Motor neuron (in vitro differentiated cells): ENCODE data around the gene TMEM131L. TPM values are rescaled to one million over a fixed set of nuclear protein-coding genes. Genes with fewer than 3 reads are reported as not detected.

ENCODE experiments used
- ATAC-seq, 8 experiments: fragments of 200-7000 bp; cut with Tn5 transposase; replicated peaks in 6 of 8; 2 replicates each; pipeline ENCODE4 v1.8.0; 2021; ENCODE audit warnings: mild to moderate bottlenecking in 8 of 8, moderate library complexity in 8 of 8
- H3K27ac ChIP-seq, 2 donors: fragments of 250-450 bp; sonication (Bioruptor Pico); 2 replicates each; pipeline ENCODE4 v1.9.0; 2021; ENCODE audit warnings: antibody characterized with exemption in 2 of 2, mild to moderate bottlenecking in 2 of 2, moderate library complexity in 1 of 2
- H3K4me1 ChIP-seq, 2 donors: fragments of 250-450 bp; sonication (Bioruptor Pico); replicated peaks in 1 of 2; 2 replicates each; pipeline ENCODE4 v1.6.1; 2021; ENCODE audit warnings: antibody characterized with exemption in 2 of 2, mild to moderate bottlenecking in 2 of 2, moderate library complexity in 1 of 2
- H3K4me3 ChIP-seq, 5 donors: fragments of 250-450 bp; sonication (Bioruptor Pico); 2 replicates each; pipeline ENCODE4 v1.9.0; 2021; ENCODE audit warnings: antibody characterized with exemption in 5 of 5, mild to moderate bottlenecking in 5 of 5, moderate library complexity in 4 of 5
- WGBS, 10 experiments: fragments of 450-650 bp; shearing (Covaris generic); methylation state at CpG; one replicate each; pipeline ENCODE4 v1.0.0; 2022; 5-methylcytosine and 5-hydroxymethylcytosine counted together
- in situ Hi-C, 9 experiments: fragments of 400-800 bp; cut with MboI; loops; one replicate each; pipeline ENCODE4 v1.15.0; 2021; ENCODE audit warnings: low sequenced_read_pairs in 9 of 9, low pct_unique_long_range_greater_than_20kb in 2 of 9; ENCODE audit not compliant: unreplicated experiment in 9 of 9
- total RNA-seq, 8 experiments: library from RNA; unstranded; fragments of 300-600 nt; gene quantifications; 2 replicates each; pipeline versions ENCODE4 v1.2.3 to v1.2.4, GENCODE V29; 2022

TMEM131L gene
- total RNA-seq, 8 experiments from 2014 or later: 2.0 to 47.7 (median 8.5) TPM

- peaks cover 11 to 20% of the 10 kb centered on the region in 2 donors for H3K4me1 ChIP-seq
- peak; percentile 43 to 80 (median 65) for ATAC-seq
- no peak overlapping the region for H3K4me3 ChIP-seq
- in situ Hi-C loops: no loop called here
- 63 to 100% (median 75%) methylated on average over 2 to 5 of the region's 14 CpGs; no CpG with 5 or more reads in 5 of the 10 experiments for WGBS, 10 experiments
- H3K27ac ChIP-seq: no peak overlapping the region
Measured at GRCh38 chr4:153486281-153487151, 20.4 kb downstream of the TMEM131L start.

- in situ Hi-C loops: no loop called here
- no peak overlapping the region for H3K4me3 ChIP-seq
- 53 to 94% (median 62%) methylated on average over 2 to 7 of the region's 24 CpGs; no CpG with 5 or more reads in 7 of the 10 experiments for WGBS, 10 experiments
- H3K4me1 ChIP-seq: peaks cover 11 to 20% of the 10 kb centered on the region in 2 donors
- H3K27ac ChIP-seq: peak overlapping the region in 1 of 2 donors; percentile 36
- peak in 5 of 8 experiments; percentile 2 to 31 (median 19) for ATAC-seq
Measured at GRCh38 chr4:153488006-153488891, 22.1 kb downstream of the TMEM131L start.

- no peak overlapping the region for H3K4me3 ChIP-seq
- no peak for ATAC-seq
- no peak overlapping the region for H3K27ac ChIP-seq
- WGBS, 10 experiments: 61 to 100% (median 83%) methylated on average over 1 to 7 of the region's 7 CpGs; no CpG with 5 or more reads in 1 of the 10 experiments
- peaks cover 11 to 20% of the 10 kb centered on the region in 2 donors for H3K4me1 ChIP-seq
- in situ Hi-C loops: no loop called here
Measured at GRCh38 chr4:153489856-153490558, 23.8 kb downstream of the TMEM131L start.

- H3K27ac ChIP-seq: no peak overlapping the region
- no peak for ATAC-seq
- no peak overlapping the region for H3K4me3 ChIP-seq
- peaks cover 11 to 17% of the 10 kb centered on the region in 2 donors for H3K4me1 ChIP-seq
- 67 to 100% (median 94%) methylated on average over 1 to 8 of the region's 8 CpGs; no CpG with 5 or more reads in 1 of the 10 experiments for WGBS, 10 experiments
- in situ Hi-C loops: no loop called here
Measured at GRCh38 chr4:153490985-153491483, 24.9 kb downstream of the TMEM131L start.

- 80 to 100% (median 88%) methylated on average over 1 to 5 of the region's 10 CpGs; no CpG with 5 or more reads in 4 of the 10 experiments for WGBS, 10 experiments
- Histone ChIP-seq H3K4me3 (no peak overlapping the region), H3K4me1 (peaks cover 3% of the 10 kb centered on the region in 2 donors), H3K27ac (no peak overlapping the region)
- in situ Hi-C loops: no loop called here
- no peak for ATAC-seq
Measured at GRCh38 chr4:153494562-153494961, 28.4 kb downstream of the TMEM131L start.

GRCh38 chr4:153495480-153496193 lies 29.5 kb downstream of the TMEM131L start:
- Histone ChIP-seq H3K4me3 (no peak overlapping the region), H3K4me1 (peaks cover 3% of the 10 kb centered on the region in 2 donors), H3K27ac (no peak overlapping the region)
- in situ Hi-C loops: no loop called here
- WGBS, 10 experiments: 64 to 100% (median 93%) methylated on average over 1 to 8 of the region's 9 CpGs
- no peak for ATAC-seq

GRCh38 chr4:153497091-153497531 lies 31.0 kb downstream of the TMEM131L start:
- in situ Hi-C loops: no loop called here
- peak in 1 of 8 experiments; percentile 25 for ATAC-seq
- Histone ChIP-seq H3K4me3 (no peak overlapping the region), H3K27ac (no peak overlapping the region), H3K4me1 (peaks cover 3% of the 10 kb centered on the region in 2 donors)
- WGBS, 10 experiments: 0 to 100% (median 66%) methylated on average over 1 to 3 of the region's 4 CpGs; no CpG with 5 or more reads in 2 of the 10 experiments

- ATAC-seq: peak in 1 of 8 experiments; percentile 55
- Histone ChIP-seq H3K4me1 (peaks cover 3 to 9% of the 10 kb centered on the region in 2 donors), H3K4me3 (no peak overlapping the region), H3K27ac (no peak overlapping the region)
- WGBS, 10 experiments: 23 to 68% (median 51%) methylated on average over 2 to 8 of the region's 9 CpGs; no CpG with 5 or more reads in 3 of the 10 experiments
- in situ Hi-C loops: no loop called here
Measured at GRCh38 chr4:153497988-153498967, 32.1 kb downstream of the TMEM131L start.

GRCh38 chr4:153499005-153499404 lies 32.8 kb downstream of the TMEM131L start:
- no peak overlapping the region for H3K27ac ChIP-seq
- ATAC-seq: no peak

GRCh38 chr4:153501578-153501977 lies 35.4 kb downstream of the TMEM131L start:
- in situ Hi-C loops: no loop called here
- H3K27ac ChIP-seq: no peak overlapping the region
- H3K4me1 ChIP-seq: peaks cover 3 to 9% of the 10 kb centered on the region in 2 donors
- ATAC-seq: no peak
- no peak overlapping the region for H3K4me3 ChIP-seq
- WGBS, 10 experiments: 100% methylated on average over 1 of the region's 1 CpG; no CpG with 5 or more reads in 8 of the 10 experiments

More at GRCh38 chr4:153499005-153499404, 32.8 kb downstream of the TMEM131L start:
- Histone ChIP-seq H3K4me1 (peaks cover 3 to 9% of the 10 kb centered on the region in 2 donors), H3K4me3 (no peak overlapping the region)
- in situ Hi-C loops: no loop called here
- 76 to 100% (median 94%) methylated on average over 3 to 10 of the region's 11 CpGs; no CpG with 5 or more reads in 2 of the 10 experiments for WGBS, 10 experiments

GRCh38 chr4:153502584-153502983 lies 36.4 kb downstream of the TMEM131L start:
- H3K4me3 ChIP-seq: no peak overlapping the region
- peak in 2 of 8 experiments; percentile 53 to 74 for ATAC-seq
- H3K27ac ChIP-seq: no peak overlapping the region
- in situ Hi-C loops: no loop called here
- WGBS, 10 experiments: 0 to 100% (median 86%) methylated on average over 1 of the region's 1 CpG; no CpG with 5 or more reads in 1 of the 10 experiments
- peaks cover 3 to 9% of the 10 kb centered on the region in 2 donors for H3K4me1 ChIP-seq
